Suprapubic skin (tissue), 3 donors: ENCODE data around the gene SIGLEC15.

Experiments used
- EP300 ChIP-seq: sonication (generic); formaldehyde crosslinking; IDR thresholded peaks from one replicate; pipeline ENCODE4 v1.6.1; 2017; ENCODE audit warnings: antibody characterized with exemption
- TF ChIP-seq, protein P1 (sequence below), 2 donors: fragments of 200-600 bp in 1 of 2; fragments of 450-650 bp in 1 of 2; sonication (generic) in 1 of 2; IDR thresholded peaks; one replicate each; pipeline ENCODE4 v1.5.1; 2016 to 2019; ENCODE audit warnings: antibody characterized with exemption in 2 of 2, mild to moderate bottlenecking in 1 of 2, moderate library complexity in 1 of 2

DNA sequence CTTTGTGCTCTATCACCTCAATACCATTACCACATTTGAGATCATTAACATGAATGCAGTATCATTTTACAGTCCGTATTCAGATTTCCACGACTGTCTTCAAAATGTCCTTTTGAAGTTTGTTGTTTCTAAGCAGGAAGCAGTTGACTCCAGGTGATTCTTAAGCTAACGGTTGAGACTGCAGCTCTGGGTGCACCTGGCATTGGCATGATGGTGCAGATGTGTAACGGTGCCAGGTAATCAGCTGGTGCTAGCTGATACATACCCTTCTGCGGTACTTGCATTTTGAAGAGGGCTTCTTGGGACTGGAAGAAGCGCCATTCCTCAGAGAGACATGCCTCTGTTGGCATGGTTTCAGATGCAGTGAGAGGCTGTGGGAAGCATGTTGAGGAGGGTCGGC, 19.5 kb downstream of the SIGLEC15 start:
- TF ChIP-seq, protein P1, sequence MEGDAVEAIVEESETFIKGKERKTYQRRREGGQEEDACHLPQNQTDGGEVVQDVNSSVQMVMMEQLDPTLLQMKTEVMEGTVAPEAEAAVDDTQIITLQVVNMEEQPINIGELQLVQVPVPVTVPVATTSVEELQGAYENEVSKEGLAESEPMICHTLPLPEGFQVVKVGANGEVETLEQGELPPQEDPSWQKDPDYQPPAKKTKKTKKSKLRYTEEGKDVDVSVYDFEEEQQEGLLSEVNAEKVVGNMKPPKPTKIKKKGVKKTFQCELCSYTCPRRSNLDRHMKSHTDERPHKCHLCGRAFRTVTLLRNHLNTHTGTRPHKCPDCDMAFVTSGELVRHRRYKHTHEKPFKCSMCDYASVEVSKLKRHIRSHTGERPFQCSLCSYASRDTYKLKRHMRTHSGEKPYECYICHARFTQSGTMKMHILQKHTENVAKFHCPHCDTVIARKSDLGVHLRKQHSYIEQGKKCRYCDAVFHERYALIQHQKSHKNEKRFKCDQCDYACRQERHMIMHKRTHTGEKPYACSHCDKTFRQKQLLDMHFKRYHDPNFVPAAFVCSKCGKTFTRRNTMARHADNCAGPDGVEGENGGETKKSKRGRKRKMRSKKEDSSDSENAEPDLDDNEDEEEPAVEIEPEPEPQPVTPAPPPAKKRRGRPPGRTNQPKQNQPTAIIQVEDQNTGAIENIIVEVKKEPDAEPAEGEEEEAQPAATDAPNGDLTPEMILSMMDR (IDR thresholded peaks at IDR 0.05), result no peak
- no peak for TF ChIP-seq EP300
